HL-60/S4 (cell line): ENCODE measurements around the gene ZNF615.
"Not testable (repeated sequence)": the region's sequence is repeated elsewhere in the genome, so short reads cannot be mapped to it uniquely, and the experiment has no call there.

Experiments
- in situ Hi-C: fragments of 300-500 bp; cut with MboI; formaldehyde crosslinking; loops from 2 replicates; pipeline ENCODE4 v1.14.3; 2022; ENCODE audit warnings: low sequenced_read_pairs

The ZNF615 gene

DNA sequence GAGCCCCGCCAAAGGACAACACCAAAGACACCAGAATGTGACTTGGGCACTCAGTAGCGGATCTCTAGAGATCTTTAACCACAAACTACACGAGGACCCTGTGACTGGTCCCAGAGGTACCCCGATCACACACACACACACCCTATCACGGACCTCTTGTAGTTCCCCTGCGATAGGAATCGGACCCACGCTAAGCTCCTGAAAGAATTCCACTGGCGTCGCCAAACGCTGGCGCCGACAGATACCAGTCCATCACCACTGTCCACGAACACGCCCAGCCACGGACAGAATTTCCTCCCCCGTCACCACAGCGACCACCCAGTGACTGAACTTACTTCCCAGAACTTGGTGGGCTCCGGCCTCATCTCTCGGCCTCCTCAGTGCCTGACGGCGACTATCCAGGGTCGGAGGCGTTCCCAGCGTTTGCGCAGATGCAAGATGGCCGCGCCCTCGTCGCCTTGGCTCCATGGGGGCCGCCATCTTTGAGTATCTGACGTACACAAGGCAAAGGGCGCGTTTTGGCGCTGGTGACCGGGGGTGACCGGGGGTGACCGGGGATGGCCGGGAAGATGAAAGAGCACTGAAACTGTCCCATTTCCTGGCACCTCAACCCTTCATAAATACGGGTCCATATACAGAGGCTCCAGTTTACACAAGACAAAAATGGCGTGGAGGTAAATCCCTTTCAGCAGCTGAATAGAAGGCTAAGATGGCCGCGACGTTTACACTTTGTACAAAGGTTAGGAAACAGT, at the start of gene ZNF615:
ZNF615 (minus strand) TSS at position 406 of the 752 bp plus-strand sequence. CDS start 4,500 bp downstream, outside the sequence.
- in situ Hi-C loops: no loop called here

DNA sequence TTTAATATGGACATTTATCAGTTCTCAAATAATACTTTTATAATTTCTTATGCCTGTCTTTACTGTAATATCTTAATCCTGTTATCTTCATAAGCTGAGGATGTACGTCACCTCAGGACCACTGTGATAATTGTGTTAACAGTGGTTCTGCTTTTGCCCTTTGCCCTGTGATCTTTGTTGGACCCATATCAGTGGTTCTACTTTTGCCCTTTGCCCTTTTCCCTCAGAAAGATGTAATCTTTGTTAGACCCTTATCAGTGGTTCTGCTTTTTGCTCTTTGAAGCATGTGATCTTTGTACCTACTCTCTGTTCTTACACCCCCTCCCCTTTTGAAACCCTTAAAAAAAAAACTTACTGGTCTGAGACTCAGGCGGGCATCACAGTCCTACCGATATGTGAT, 48.5 kb upstream of the ZNF615 start:
- in situ Hi-C loops: not testable (repeated sequence)

DNA sequence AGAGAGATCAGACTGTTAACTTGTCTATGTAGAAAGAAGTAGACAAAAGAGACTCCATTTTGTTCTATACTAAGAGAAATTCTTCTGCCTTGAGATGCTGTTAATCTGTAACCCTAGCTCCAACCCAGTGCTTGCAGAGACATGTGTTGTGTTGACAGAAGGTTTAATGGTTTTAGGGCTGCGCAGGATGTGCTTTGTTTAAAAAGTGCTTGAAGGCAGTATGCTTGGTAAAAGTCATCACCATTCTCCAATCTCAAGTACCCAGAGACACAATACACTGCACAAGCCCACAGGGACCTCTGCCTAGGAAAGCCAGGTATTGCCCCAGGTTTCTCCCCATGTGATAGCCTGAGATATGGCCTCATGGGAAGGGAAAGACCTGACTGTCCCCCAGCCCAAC, 43.7 kb upstream of the ZNF615 start:
- in situ Hi-C loops: not testable (repeated sequence)

DNA sequence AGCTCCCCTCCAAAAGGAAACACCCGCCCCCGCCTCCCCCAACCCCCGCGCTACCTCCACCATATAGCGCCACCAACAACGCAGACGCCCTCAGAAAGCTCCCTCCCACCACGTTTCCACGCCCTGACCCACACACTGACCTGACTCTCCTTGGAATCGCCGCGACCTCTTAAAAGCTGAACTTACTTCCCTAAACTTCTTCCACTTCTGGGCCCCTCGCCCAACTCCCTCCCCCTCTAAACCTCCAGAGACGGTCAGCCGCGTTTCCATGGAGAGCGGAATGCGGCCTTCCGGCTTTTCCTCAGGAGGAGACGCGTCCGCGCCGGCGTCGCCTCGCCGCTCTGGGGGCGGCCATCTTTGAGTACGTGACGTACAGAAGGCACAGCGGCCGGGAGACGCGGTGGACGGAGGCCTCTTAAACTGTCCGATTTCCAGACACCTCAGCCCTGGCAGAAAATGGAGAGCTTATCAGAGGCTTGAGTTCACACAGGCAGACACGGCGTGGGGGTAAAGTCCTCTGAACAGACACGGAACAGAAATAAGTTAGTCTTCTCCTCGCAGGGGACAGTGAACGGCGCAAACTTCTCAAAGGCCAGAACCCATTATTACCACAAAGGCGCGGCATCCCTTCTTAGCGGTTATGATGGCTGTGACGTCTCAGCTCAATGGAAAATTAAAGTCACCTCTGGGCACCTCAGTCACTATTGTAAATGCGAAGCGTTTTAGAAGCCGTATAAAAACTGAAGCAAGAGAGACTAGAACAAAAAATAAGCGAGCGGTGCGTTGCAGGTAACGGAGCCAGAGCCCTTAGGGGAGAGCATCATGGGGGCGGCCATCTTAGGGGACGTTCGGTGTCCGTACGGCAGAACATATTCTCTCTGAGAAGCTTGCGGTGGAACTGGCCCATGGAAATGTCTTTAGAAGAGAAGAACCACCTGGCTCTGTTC, 40.8 kb upstream of the ZNF615 start, which contains the start of gene ZNF432:
ZNF432 (minus strand) TSS at position 284 of the 947 bp plus-strand sequence. CDS start 1,970 bp downstream, outside the sequence.
- in situ Hi-C loops: no loop called here

DNA sequence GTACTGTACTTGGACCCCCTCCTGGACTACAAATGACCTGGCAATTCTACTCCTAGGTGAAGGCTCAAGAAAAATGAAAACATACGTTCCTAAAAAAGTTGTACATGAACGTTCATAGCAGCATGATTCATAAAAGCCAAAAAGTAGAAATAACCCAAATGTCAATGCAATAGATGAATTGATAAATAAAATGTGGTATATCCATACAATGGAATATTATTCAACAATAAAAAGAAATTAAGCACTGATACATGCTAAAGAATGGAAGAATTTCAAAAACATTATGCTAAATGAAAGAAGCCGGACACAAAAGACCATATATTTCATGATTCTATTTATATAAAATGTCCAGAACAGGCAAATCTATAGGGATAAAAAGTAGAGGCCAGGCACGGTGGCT, 31.2 kb upstream of the ZNF615 start:
- in situ Hi-C loops: no loop called here

DNA sequence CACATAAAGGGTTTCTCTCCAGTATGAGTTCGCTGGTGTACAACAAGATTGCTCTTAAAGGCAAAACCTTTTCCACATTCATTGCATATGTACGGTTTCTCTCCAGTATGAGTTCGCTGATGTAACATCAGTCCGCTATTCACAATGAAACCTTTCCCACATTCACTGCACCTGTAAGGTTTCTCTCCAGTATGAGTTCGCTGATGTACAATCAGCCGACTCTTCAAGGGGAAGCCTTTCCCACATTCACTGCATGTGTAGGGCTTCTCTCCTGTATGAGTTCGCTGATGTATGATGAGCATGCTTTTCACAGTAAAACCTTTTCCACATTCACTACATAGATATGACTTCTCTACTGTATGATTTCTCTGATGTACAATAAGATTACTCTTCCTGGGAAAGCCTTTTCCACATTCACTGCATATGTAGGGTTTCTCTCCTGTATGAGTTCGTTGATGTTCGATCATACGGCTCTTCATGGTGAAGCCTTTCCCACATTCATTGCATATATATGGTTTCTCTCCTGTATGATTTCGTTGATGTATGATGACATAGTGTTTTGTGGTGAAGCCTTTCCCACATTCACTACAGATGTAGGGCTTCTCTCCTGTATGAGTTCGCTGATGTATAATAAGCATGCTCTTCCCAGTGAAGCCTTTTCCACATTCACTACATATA, 26.2 kb upstream of the ZNF615 start:
- in situ Hi-C loops: no loop called here

DNA sequence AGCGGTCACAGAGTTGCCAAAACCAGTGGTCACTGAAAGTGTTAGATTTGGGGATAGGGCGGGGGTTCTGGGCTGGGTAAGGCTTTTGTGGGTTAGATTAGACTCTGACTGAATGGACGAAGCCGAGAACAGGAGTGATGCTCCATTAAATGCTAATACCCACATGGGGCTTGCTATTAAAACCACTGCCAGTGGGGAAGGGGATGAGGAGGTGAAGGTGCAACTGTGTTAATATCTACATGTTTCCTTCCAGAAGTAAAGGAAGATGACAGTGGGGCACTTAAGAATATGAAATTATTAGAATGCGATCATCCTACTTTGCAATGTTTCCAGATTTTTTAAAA, 20.7 kb upstream of the ZNF615 start:
- in situ Hi-C loops: no loop called here

DNA sequence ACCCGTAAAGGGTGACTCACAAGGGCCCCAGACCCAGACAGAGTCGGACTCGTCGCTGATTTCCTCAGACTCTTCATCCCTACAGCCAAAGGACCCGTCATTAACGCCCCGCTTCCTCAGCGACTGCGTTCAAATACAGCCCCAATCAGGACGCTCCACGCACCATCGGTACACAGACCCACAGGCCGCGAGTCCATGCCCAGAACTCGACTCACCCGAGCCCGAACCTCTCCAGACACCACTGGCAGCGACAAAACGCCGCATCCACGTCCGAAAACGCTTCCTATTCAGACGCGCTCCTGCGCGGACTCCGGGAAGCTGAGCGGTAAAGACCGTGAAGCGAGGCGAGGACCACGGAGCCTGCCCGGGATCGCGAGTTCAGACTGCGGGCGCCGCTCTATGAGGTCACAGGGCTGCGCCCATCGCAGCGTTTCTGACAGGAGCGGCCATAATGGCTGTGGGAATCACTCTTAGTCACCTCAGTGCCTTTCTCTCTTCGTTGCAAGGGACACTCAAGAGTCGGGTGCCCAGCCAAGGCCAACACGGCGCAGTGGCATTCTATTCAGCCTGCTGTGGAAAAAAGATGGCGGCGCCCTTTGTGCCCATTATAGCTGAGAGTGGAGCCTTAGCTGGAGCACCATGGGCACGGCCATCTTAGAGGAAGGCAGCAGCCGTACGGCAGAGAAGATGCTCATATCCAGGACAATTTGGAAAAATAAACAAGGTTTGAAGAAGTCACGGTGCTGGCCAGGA, 20.2 kb upstream of the ZNF615 start, which contains the start of gene ZNF614:
ZNF614 (minus strand) TSS at position 353 of the 753 bp plus-strand sequence. CDS start 2,634 bp downstream, outside the sequence.
- in situ Hi-C loops: no loop called here

DNA sequence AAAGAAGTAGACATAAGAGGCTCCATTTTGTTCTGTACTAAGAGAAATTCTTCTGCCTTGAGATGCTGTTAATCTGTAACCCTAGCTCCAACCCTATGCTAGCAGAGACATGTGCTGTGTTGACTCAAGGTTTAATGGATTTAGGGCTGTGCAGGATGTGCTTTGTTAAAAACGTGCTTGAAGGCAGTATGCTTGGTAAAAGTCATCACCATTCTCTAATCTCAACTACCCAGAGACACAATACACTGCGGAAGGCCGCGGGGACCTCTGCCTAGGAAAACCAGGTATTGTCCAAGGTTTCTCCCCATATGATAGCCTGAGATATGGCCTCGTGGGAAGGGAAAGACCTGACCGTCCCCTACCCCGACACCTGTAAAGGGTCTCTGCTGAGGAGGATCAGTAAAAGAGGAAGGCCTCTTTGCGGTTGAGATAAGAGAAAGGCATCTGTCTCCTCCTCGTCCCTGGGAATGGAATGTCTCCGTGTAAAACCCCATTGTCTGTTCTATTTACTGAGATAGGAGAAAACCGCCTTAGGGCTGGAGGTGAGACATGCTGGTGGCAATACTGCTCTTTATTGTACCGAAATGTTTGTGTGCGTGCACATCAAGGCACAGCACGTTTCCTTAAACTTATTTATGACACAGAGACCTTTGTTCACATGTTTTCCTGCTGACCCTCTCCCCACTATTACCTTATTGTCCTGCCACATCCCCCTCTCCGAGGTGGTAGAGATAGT, 18.4 kb upstream of the ZNF615 start:
- in situ Hi-C loops: not testable (repeated sequence)

DNA sequence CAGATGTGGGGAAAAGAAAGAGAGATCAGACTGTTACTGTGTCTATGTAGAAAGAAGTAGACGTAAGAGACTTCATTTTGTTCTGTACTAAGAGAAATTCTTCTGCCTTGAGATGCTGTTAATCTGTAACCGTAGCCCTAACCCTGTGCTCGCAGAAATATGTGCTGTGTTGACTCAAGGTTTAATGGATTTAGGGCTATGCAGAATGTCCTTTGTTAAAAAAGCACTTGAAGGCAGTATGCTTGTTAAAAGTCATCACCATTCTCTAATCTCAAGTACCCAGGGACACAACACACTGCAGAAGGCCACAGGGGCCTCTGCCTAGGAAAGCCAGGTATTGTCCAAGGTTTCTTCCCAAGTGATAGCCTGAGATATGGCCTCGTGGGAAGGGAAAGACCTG, 16.5 kb upstream of the ZNF615 start:
- in situ Hi-C loops: not testable (repeated sequence)

DNA sequence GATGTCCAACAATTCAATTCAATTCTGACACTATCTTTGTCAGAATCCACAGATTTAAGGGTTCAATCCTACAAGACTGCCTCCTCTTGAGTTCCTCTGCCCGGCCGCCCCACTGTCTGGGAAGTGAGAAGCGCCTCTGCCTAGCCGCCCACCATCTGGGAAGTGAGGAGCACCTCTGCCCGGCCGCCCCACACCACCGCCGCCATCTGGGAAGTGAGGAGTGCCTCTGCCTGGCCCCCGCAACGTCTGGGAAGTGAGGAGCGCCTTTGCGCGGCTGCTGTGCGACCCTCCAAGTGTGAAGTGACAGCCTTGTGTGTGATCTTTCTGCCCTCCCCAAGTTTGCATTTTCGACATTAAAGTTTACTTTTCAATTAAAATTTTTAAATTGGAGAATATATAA, 14.2 kb upstream of the ZNF615 start:
- in situ Hi-C loops: no loop called here

DNA sequence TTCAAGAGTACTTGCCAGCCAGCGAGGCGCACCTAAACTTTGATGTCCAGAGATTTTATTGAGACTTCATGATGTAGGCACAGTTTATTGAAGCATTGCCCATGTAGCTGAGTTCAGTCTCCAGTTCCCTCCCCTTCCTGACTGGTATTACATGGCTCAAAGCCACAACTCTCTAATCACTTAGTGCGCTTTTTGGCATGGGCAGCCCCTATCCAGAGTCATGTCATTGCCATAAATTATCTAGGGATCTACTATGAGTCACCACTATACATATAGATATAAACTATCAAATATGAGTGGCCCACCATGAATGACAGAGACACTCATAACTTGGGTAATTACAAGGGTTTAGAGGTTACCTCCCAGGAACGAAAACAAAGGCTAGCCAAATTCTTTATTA, 12.5 kb upstream of the ZNF615 start:
- in situ Hi-C loops: no loop called here

DNA sequence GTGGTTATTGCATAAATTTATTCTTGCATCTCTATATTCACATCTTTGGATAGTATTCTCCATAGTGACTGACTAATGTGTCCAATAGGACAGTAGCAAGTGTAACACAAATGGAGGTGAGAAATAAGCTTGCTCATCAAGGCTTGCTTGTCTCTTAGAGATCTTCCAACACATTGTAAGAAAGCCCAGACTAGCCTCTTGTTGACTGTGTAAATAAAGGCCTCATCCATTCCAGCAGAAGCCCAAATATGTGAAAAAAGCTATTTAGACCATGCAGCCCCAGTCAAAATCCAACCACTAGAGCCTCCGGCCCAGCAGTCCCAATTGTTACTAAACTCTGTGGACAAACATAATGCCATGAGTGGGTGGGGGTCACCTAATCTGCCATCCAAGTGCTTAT, 2.7 kb upstream of the ZNF615 start:
- in situ Hi-C loops: no loop called here

DNA sequence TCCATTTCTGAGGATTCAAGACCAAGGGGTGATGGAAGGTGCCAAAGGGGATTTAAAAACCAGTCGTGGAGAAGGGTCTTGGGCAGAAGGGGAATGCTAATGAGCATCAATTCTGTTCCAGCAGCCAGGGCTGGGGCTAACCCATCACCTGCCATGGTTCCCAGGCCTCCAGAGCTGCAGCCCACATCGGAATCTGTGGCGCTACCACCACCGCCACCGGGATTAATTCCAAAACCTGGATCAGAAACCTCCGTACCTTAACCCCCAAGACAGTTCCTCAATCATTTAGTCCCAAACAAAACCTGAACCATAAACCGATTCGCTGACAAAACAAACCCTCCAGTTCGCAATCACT, 583 bp downstream of the ZNF615 start:
- in situ Hi-C loops: no loop called here

DNA sequence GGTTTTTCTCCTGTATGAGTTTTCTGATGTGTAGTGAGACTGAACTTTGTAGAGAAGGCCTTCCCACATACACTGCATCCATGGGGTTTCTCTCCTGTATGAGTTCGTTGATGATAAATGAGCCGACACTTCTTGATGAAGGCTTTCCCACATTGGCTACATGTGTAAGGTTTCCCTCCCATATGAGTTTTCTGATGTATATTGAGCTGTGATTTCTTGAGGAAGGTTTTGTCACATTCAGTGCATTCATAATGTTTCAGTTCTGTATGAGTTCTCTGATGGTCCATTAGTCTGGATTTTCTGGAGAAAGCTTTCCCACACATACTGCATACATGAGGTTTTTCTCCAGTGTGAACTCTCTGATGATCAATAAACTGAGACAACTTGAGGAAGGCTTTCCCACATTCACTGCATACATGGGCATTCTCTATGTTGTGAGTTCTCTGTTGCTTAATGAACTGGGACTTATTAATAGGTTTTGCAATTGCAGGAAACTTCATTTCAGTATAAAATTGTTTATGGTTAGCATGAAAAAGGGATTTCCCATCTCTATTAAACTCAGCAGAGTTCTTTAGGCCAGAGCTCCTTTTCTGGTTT, 13.9 kb downstream of the ZNF615 start:
- in situ Hi-C loops: no loop called here

DNA sequence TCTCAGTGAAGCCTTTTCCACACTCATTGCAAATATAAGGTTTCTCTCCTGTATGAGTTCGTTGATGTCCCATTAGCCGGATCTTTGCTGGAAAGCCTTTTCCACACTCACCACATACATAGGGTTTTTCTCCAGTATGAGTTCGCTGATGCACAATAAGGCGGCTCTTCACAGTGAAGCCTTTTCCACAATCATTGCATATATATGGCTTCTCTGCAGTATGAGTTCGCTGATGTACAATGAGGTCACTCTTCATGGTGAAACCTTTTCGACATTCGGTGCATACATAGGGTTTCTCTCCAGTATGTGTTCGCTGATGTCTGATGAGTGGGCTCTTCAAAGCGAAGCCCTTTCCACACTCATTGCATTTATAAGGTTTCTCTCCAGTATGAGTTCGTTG, 14.6 kb downstream of the ZNF615 start:
- in situ Hi-C loops: no loop called here

DNA sequence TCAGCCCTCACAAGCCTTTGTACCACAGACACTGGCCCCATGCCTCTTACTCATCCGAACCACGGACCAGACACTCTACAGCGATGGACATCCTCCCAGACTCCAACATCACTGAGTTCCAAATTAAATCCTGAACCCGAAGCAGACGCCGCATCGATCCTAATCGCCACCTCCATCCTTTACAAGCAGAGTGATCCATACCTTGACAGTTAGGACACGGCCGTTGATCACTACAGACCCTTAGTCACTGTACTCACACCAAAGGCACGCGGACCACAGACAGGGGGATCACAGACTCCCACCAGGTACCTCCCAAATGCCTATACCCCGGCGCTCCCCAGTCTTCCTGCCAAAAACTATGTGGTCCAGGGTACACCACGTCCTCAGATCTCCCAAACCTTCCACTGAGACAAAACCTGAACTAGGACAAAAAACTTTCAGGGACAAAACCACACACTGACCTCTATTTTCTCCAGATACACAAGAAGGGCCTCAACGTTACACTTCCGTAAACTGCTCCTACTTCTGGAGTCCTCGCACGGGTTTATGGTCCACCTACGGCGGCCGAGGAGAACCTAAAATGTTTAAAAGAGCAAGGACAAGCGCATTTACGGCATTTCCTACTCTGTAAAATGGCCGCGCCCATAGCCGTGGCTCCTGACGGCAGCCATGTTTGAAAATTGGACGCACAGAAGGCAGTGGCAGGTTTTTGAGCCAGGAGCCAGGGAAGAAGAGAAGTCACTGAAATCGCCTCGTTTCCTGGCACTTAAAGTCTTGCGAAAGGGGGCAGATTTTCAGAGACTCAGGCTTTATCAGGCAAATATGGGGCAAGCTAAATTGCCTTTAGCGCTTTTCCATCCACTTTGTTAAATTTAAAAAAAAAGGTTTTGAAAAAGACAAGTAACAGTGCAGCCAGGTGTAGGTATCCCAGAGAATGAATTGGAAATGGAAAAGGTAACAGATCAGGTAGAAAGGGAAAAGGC, 21.4 kb downstream of the ZNF615 start, which contains the start of gene ZNF350:
ZNF350 (minus strand) TSS at position 532 of the 983 bp plus-strand sequence. CDS start 12,480 bp downstream, outside the sequence.
- in situ Hi-C loops: no loop called here

DNA sequence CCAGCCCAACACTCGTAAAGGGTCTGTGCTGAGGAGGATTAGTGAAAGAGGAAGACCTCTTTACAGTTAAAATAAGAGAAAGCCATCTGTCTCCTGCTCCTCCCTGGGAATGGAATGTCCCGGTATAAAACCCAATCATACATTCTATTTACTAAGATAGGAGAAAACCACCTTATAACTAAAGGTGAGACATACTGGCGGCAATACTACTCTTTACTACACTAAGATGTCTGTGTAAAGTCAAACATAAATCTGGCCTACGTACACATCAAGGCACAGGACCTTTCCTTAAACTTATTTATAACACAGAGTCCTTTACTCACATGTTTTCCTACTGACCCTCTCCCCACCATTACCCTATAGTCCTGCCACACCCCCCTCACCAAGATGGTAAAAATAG, 24.6 kb downstream of the ZNF615 start:
- in situ Hi-C loops: no loop called here
